ENCODE measurements around the gene CENPQ.

DNA sequence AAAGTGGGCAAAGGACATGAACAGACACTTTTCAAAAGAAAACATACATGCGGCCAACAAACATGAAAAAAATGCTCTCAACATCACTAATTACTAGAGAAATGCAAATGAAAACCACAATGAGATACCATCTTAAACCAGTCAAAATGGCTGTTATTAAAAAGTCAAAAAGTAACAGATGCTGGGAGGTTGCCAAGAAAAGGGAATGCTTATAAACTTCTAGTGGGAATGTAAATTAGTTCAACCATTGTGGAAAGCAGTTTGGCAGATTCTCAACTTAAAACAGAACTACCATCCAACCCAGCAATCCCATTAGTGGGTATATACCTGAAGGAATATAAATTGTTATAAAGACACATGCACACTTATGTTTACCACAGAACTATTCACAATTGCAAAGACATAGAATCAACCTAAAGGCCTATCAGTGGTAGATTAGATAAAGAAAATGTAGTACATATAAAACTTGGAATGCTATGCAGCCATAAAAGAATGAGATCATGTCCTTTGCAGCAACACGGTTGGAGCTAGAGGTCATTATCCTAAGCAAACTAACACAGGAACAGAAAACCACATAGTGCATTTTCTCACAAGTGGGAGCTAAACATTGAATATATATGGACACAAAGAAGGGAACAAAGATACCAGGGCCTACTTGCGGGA is 16.3 kb downstream of the CENPQ start:
- TF ChIP-seq, protein P1, sequence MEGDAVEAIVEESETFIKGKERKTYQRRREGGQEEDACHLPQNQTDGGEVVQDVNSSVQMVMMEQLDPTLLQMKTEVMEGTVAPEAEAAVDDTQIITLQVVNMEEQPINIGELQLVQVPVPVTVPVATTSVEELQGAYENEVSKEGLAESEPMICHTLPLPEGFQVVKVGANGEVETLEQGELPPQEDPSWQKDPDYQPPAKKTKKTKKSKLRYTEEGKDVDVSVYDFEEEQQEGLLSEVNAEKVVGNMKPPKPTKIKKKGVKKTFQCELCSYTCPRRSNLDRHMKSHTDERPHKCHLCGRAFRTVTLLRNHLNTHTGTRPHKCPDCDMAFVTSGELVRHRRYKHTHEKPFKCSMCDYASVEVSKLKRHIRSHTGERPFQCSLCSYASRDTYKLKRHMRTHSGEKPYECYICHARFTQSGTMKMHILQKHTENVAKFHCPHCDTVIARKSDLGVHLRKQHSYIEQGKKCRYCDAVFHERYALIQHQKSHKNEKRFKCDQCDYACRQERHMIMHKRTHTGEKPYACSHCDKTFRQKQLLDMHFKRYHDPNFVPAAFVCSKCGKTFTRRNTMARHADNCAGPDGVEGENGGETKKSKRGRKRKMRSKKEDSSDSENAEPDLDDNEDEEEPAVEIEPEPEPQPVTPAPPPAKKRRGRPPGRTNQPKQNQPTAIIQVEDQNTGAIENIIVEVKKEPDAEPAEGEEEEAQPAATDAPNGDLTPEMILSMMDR (IDR thresholded peaks at IDR 0.05; ENCODE audit: insufficient read depth, low read depth, low read length), result no peak
- TF ChIP-seq EZH2 (IDR thresholded peaks at IDR 0.05; ENCODE audit: insufficient read depth, low read length), result no peak

Measured in astrocyte (in vitro differentiated cells and primary cell).